ENCODE results near the gene DNASE2B.

DNASE2B gene

DNA sequence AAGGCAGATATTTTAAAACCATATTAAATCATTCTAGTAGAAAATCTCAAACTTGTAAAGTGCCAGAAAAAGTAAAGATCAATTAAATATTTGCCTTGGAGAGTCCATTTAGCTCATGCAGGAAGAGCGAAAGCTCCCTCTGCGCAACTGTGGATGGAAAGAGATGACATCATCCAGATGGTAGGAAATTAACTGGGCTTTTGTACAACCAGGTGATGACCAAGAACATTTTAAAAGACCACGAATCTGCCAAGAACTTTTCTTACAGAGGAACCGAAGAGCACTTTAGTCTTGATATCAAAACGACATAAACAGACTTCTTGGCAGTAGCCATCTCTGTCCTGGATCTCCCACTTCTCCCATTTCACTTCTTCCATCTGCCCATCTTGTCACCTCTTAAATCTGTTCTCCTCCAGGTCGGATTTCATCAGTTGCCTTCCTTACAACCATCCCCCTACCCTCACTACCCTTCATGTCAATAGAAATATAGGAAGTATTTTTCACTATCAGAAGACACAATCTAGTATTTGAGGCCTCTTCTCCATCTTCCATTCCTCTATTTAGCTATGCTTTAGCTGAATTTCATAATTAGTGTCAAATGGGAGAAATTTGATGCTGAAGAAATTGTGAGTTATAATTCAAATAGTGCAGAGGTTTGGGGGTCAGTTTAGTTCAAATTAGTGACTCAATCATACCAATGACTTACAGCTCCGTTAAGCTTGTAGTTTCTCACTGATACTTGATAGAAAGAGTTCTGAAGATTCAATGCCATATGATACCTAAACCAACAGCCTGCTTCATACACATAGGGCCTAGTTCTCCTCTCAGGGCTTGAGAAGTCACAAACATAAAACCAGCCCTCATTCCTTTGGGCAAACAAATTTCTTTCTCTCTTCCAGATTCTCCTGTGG lies 22.0 kb upstream of the DNASE2B start:
- no peak for DNase-seq

DNA sequence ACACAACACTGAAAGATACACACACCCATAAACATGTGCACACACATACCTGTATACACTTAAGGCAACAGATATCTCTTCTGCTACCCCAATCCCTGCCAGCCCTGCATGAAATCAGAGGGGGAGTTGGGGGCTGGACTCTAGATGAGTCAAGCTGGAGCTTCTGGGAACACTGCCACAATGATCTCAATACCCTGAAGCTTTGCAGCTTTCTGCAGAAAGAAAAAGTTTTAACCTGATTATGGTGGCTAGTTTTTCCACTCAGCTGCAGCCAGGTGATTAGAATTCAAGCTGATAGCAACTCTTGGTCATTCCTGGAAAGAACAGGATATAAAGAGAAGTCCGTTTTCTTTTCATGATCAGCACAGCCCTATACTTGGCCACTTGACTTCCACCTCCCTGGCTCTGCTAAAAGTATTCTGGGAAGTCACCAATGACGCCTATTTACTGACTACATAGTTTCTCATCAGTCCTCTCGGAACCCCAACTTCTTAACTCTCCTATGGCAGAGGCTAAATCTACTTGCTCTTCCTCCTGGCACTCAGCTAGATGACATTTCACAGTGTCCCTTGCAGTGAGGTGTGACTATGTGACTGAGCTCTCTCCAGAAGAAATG lies 20.7 kb upstream of the DNASE2B start:
- no peak for DNase-seq

GRCh38 chr1:84379138-84379916 lies 19.0 kb upstream of the DNASE2B start:
- DNase-seq: no peak

DNA sequence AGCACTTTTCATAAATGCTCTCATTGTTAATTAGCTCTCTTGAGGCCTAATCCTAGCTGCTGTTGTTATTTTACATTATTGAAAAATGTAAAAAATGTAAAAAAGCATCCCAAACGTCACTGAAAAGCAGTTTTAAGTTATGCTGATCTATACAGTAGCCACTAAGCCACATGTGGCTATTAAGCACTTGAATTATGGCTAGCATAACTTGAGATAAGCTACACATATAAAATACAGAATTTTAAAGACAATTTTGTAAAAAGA lies 18.4 kb upstream of the DNASE2B start:
- DNase-seq: no peak

GRCh38 chr1:84382127-84382526 lies 16.2 kb upstream of the DNASE2B start:
- DNase-seq: no peak

GRCh38 chr1:84385347-84385746 lies 12.9 kb upstream of the DNASE2B start:
- no peak for DNase-seq

- no peak for DNase-seq
Observed at GRCh38 chr1:84386716-84387479, 11.4 kb upstream of the DNASE2B start.

- DNase-seq: no peak
Observed at GRCh38 chr1:84387480-84388163, 10.7 kb upstream of the DNASE2B start.

GRCh38 chr1:84390226-84390625 lies 8.1 kb upstream of the DNASE2B start:
- no peak for DNase-seq

GRCh38 chr1:84401156-84401555 lies 2.9 kb downstream of the DNASE2B start:
- DNase-seq: no peak

DNA sequence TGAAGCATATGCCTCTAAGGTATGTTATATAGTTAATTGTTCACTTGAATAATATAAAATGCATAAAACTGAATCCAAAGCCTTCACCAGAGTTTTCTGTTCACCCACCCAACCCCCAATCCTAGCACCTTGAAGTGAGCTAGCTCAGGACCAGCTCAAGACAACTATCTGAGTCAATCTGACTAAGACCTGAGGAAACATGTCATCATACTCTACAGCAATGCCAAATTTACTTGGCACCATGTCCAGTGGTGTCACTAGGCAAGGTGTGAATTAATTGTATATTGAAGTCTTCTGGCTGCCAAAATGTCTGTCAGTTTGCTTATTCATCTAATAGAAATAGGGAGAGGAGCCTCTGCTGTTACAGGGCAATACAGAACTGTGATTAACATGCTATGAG lies 3.8 kb downstream of the DNASE2B start:
- no peak for DNase-seq

DNA sequence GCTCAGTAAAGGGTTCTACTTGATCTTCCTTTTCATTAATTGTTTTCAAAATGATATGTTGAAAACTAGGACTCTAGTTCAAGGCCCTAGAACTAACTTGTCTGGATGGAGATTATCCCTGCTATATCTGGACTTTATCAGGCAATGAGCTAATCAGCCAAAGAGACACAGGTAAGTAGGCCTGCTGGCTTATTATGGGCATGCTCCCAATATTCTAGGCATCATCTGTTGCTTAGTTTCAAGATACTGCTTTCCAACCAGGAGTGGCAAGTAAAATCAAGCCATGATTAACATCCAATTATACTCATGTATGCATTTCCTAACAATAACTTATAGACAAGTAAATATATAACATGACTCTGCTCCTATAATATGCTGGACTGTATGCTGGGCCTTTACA lies 4.2 kb downstream of the DNASE2B start:
- no peak for DNase-seq

DNA sequence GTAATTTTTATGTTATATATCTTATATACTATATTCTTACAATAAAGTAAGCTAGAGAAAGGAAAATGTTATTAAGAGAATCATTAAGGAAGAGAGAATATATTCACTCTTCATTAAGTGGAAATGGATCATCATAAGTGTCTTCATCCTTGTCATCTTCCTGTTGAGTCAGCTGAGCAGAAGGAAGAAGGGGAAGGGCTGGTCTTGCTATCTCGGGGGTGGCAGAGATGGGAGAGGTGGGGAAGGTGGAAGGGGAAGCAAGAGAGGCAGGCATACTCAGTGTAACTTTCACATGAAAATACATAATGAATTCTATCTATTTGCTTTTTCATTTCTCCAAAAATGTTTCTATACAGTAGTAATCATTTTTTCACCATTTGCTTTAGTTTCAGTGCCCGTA lies 5.1 kb downstream of the DNASE2B start:
- no peak for DNase-seq

GRCh38 chr1:84406346-84406861 lies 8.1 kb downstream of the DNASE2B start:
- no peak for DNase-seq

DNA sequence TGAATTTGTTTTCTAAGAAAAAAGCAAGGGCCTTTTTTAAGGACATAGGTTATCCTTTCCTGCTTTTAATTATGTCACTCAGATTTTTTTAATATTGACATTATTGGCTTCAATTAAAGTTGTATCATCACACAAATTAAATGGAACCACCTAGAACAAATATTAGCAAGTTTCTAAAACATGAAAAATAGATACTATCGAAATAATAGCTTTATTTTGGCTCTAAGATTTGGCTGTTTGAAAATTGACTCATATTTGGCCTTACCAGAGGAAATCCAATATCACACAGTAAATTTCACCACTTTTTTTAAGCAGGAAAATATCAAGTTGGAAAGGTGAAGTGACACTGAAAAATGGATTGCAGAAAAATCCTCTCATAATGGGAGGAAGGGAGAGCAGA lies 9.2 kb downstream of the DNASE2B start:
- no peak for DNase-seq

DNA sequence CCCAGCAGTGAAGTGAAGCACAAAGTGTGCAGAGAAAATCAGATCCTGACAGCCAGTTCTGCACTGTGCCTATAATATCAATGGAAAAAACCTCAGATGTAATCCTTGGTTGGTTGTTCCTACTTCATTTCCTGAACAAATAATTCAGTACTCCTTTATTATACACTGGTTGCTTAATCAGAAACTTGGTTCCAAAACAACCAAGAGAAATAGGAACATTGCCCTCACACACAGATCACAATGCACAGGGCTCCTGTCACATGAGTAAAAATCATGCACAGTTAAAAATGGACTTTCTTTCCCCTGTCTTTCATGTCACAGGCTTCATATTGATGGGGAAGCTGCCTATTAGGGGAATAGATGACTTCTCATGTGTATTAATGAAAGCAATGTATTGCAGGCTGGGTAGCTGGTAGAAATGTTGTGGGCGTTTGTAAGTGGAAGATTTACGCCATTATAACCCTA lies 9.7 kb downstream of the DNASE2B start:
- no peak for DNase-seq

- no peak for DNase-seq
Observed at GRCh38 chr1:84409888-84410287, 11.6 kb downstream of the DNASE2B start.

DNA sequence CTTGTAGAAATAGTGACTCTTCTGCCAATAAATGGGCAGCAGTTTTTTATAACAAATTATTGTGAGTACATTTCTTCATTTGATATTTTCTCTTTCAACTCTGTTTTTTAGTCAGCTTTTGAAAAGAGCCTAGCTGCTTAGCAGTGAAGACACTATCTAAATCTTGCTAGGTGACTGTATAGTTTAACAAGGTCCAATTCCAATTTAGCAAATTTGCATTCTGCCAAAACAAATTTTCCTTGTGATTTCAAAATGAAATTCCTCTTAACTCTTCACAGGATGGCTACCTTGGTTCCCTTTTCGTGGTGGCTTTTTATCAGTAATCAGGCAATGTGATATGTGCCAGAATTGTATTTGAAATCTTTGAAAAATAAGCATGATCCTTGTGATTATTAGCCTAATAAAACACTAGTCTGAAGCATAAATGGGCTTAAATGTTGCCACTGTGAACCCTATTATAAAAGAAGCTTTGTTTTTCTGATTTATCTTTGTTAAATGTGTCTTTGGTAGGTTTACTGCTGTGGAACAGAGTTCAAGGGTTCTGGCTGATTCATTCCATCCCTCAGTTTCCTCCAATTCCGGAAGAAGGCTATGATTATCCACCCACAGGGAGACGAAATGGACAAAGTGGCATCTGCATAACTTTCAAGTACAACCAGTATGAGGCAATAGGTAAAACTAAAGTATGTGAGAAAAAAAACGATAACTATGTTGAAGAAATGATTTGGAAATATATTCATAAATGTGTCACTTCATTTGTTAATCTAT lies 12.2 kb downstream of the DNASE2B start:
- no peak for DNase-seq

- no peak for DNase-seq
Observed at GRCh38 chr1:84412316-84412942, 14.1 kb downstream of the DNASE2B start.

GRCh38 chr1:84415396-84415795 lies 17.1 kb downstream of the DNASE2B start:
- no peak for DNase-seq

- no peak for DNase-seq
Observed at GRCh38 chr1:84422909-84423308, 24.6 kb downstream of the DNASE2B start.
